Liver (tissue), 9 donors: Measurements from ENCODE around the gene KRT25. TPM values are rescaled to one million over a fixed set of nuclear protein-coding genes. Genes with fewer than 3 reads are reported as not detected.

Source experiments
- DNase-seq: peaks from one replicate; pipeline ENCODE4 v3.0.0-alpha.2; 2017; ENCODE audit warnings: low spot score
- H3K27ac ChIP-seq, 2 donors: one replicate each; pipeline ENCODE4 v1.7.0; 2013; ENCODE audit warnings: inconsistent platforms in 2 of 2, low read length in 2 of 2, control low read depth in 1 of 2, low read depth in 1 of 2, mild to moderate bottlenecking in 1 of 2
- H3K27me3 ChIP-seq, 4 donors: one replicate each; pipeline versions ENCODE4 v1.6.1 to v1.7.0; 2013; ENCODE audit warnings: low read length in 3 of 4, inconsistent platforms in 1 of 4, mild to moderate bottlenecking in 1 of 4, moderate library complexity in 1 of 4; ENCODE audit not compliant: control insufficient read depth in 4 of 4, insufficient read depth in 4 of 4
- H3K36me3 ChIP-seq, 4 donors: one replicate each; pipeline versions ENCODE4 v1.6.1 to v1.7.0; 2013; ENCODE audit warnings: low read length in 3 of 4, mild to moderate bottlenecking in 3 of 4, low read depth in 1 of 4, moderate library complexity in 1 of 4; ENCODE audit not compliant: control insufficient read depth in 4 of 4, insufficient read depth in 3 of 4
- H3K4me1 ChIP-seq, 4 donors: one replicate each; pipeline versions ENCODE4 v1.6.1 to v1.7.0; 2013; ENCODE audit warnings: low read length in 3 of 4, mild to moderate bottlenecking in 3 of 4, moderate library complexity in 1 of 4; ENCODE audit not compliant: control insufficient read depth in 4 of 4, insufficient read depth in 4 of 4
- H3K4me3 ChIP-seq, 3 donors: one replicate each; pipeline versions ENCODE4 v1.6.1 to v1.7.0; 2013; ENCODE audit warnings: low read length in 3 of 3, control low read depth in 1 of 3, low read depth in 1 of 3, mild to moderate bottlenecking in 1 of 3
- H3K9ac ChIP-seq, 2 donors: one replicate each; pipeline ENCODE4 v1.7.0; 2013; ENCODE audit warnings: low read length in 2 of 2, mild to moderate bottlenecking in 2 of 2, moderate library complexity in 2 of 2, control low read depth in 1 of 2, low read depth in 1 of 2
- H3K9me3 ChIP-seq, 4 donors: one replicate each; pipeline versions ENCODE4 v1.6.1 to v1.7.0; 2013; ENCODE audit warnings: low read length in 3 of 4; ENCODE audit not compliant: control insufficient read depth in 4 of 4
- ATF3 ChIP-seq: IDR thresholded peaks from 2 replicates; pipeline ENCODE4 v1.6.1; 2016; ENCODE audit warnings: antibody characterized with exemption
- FOXA1 ChIP-seq: IDR thresholded peaks from 2 replicates; pipeline ENCODE4 v1.6.1; 2016; ENCODE audit warnings: antibody characterized with exemption
- FOXA2 ChIP-seq: IDR thresholded peaks from 2 replicates; pipeline ENCODE4 v1.6.1; 2016; ENCODE audit warnings: antibody characterized with exemption
- GABPA ChIP-seq, 2 donors: IDR thresholded peaks in 1 of 2; conservative IDR thresholded peaks in 1 of 2; 2 replicates each; pipeline ENCODE4 v1.6.1; 2016; ENCODE audit warnings: antibody characterized with exemption in 2 of 2, mild to moderate bottlenecking in 1 of 2, moderate library complexity in 1 of 2
- HNF4A ChIP-seq, 2 donors: conservative IDR thresholded peaks; 2 replicates each; pipeline ENCODE4 v1.6.1; 2016; ENCODE audit warnings: antibody characterized with exemption in 2 of 2, mild to moderate bottlenecking in 2 of 2
- HNF4G ChIP-seq: IDR thresholded peaks from 2 replicates; pipeline ENCODE4 v1.6.1; 2016; ENCODE audit warnings: antibody characterized with exemption
- JUND ChIP-seq, 2 donors: IDR thresholded peaks; 2 replicates each; pipeline ENCODE4 v1.6.1; 2016; ENCODE audit warnings: antibody characterized with exemption in 2 of 2
- MAX ChIP-seq: IDR thresholded peaks from 2 replicates; pipeline ENCODE4 v1.6.1; 2016; ENCODE audit warnings: antibody characterized with exemption
- NR2F2 ChIP-seq: IDR thresholded peaks from 2 replicates; pipeline ENCODE4 v1.6.1; 2016; ENCODE audit warnings: antibody characterized with exemption
- RAD21 ChIP-seq, 2 donors: IDR thresholded peaks; 2 replicates each; pipeline ENCODE4 v1.6.1; 2016; ENCODE audit warnings: antibody characterized with exemption in 2 of 2, mild to moderate bottlenecking in 2 of 2
- RXRA ChIP-seq, 2 donors: IDR thresholded peaks; 2 replicates each; pipeline ENCODE4 v1.6.1; 2017 to 2018; ENCODE audit warnings: antibody characterized with exemption in 2 of 2, mild to moderate bottlenecking in 1 of 2
- TAF1 ChIP-seq: conservative IDR thresholded peaks from 2 replicates; pipeline ENCODE4 v1.6.1; 2016; ENCODE audit warnings: antibody characterized with exemption, mild to moderate bottlenecking
- YY1 ChIP-seq: IDR thresholded peaks from 2 replicates; pipeline ENCODE4 v1.6.1; 2016; ENCODE audit warnings: antibody characterized with exemption, mild to moderate bottlenecking
- WGBS: extraction: QIAGEN DNeasy Blood & Tissue Kit; methylation state at CpG from one replicate; pipeline ENCODE4 v1.1.7; 2013; 5-methylcytosine and 5-hydroxymethylcytosine counted together
- polyA plus RNA-seq, 2 donors: library from polyadenylated mRNA; stranded (reverse) in 1 of 2; unstranded in 1 of 2; fragments of 200-250 nt in 1 of 2; fragments of >200 nt in 1 of 2; fragmentation: Nextera tagmentation in 1 of 2; extraction: Ambion mirVana in 1 of 2; gene quantifications; one replicate each; pipeline versions ENCODE4 v1.2.1 to v1.2.3, GENCODE V29; 2013 to 2015
- total RNA-seq, 2 donors: library from RNA; depleted of rRNA; stranded (reverse); fragments of >200 nt; gene quantifications; one replicate each; pipeline ENCODE4 v1.2.3, GENCODE V29; 2014
- TF ChIP-seq, protein P1 (sequence below): IDR thresholded peaks from 2 replicates; pipeline ENCODE4 v1.6.1; 2016; ENCODE audit warnings: antibody characterized with exemption
- donor health status: healthy.
- donor health status: healthy.
- donor health status: healthy.
- donor health status: healthy.
- donor health status: healthy.

The KRT25 gene
- total and polyA plus RNA-seq, 4 donors, result not detected

DNA sequence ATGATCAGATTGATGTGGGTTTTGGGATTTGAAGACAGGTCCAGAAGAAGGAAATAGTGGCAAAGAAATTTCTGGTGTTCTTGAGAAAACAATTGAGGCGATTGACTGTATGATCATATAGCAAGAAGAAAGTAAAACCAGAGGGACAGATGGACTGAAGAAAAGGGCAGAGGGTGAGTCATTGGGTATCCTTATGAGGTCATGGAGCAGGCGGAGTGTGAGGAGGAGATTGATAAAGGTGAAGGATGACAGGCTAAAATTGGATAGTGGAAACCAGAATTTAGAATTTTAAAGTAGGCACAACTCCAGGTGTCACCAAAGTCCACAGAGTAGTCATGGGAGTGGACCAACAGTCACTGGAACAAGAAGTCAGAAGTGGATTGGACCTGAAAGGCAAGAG is 46.0 kb upstream of the KRT25 start:
- WGBS, result 62% methylated on average over 2 of the region's 2 CpGs
- Histone ChIP-seq H3K4me1 (peaks cover 0 to 6% (median 2%) of the 10 kb centered on the region in 4 donors), H3K27me3 (peaks cover 0 to 10% (median 1%) of the 10 kb centered on the region in 4 donors), H3K36me3 (no peaks in the 10 kb centered on the region), H3K27ac (no peak overlapping the region), H3K4me3 (no peak overlapping the region), H3K9ac (no peak overlapping the region), H3K9me3 (no peaks in the 10 kb centered on the region)
- DNase-seq, result no peak
- TF ChIP-seq RXRA (IDR thresholded peaks at IDR 0.05), result no peak
- TF ChIP-seq HNF4G, result no peak
- no peak for TF ChIP-seq FOXA2
- TF ChIP-seq MAX, result no peak
- no peak for TF ChIP-seq YY1
- TF ChIP-seq TAF1, result no peak
- TF ChIP-seq, protein P1, sequence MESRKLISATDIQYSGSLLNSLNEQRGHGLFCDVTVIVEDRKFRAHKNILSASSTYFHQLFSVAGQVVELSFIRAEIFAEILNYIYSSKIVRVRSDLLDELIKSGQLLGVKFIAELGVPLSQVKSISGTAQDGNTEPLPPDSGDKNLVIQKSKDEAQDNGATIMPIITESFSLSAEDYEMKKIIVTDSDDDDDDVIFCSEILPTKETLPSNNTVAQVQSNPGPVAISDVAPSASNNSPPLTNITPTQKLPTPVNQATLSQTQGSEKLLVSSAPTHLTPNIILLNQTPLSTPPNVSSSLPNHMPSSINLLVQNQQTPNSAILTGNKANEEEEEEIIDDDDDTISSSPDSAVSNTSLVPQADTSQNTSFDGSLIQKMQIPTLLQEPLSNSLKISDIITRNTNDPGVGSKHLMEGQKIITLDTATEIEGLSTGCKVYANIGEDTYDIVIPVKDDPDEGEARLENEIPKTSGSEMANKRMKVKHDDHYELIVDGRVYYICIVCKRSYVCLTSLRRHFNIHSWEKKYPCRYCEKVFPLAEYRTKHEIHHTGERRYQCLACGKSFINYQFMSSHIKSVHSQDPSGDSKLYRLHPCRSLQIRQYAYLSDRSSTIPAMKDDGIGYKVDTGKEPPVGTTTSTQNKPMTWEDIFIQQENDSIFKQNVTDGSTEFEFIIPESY, result no peak
- no peak for TF ChIP-seq HNF4A (conservative IDR thresholded peaks at IDR 0.05)
- no peak for TF ChIP-seq FOXA1
- no peak for TF ChIP-seq RAD21 (IDR thresholded peaks at IDR 0.05)

- Histone ChIP-seq H3K27ac (no peak overlapping the region), H3K4me3 (no peak overlapping the region), H3K9ac (no peak overlapping the region), H3K4me1 (peaks cover 0 to 6% (median 2%) of the 10 kb centered on the region in 4 donors), H3K9me3 (no peaks in the 10 kb centered on the region), H3K27me3 (peaks cover 0 to 10% (median 1%) of the 10 kb centered on the region in 4 donors), H3K36me3 (no peaks in the 10 kb centered on the region)
- TF ChIP-seq YY1 (no peak), MAX (no peak), HNF4A (conservative IDR thresholded peaks at IDR 0.05) (no peak), TAF1 (no peak), RAD21 (IDR thresholded peaks at IDR 0.05) (no peak), JUND (IDR thresholded peaks at IDR 0.05) (no peak)
- no peak for DNase-seq
- 63% methylated on average over 1 of the region's 1 CpG for WGBS
Observed at GRCh38 chr17:40800381-40800780, 45.2 kb upstream of the KRT25 start.

- H3K4me3 ChIP-seq, result no peak within 1 kb of the TSS
- H3K27ac ChIP-seq, result no peak within 1 kb of the TSS
- no peaks in the 10 kb centered on the region for H3K36me3 ChIP-seq
- DNase-seq, result no peak
- H3K9ac ChIP-seq, result no peak within 1 kb of the TSS
- H3K27me3 ChIP-seq, result peaks cover 0 to 10% (median 1%) of the 10 kb centered on the region in 4 donors
- no peaks in the 10 kb centered on the region for H3K9me3 ChIP-seq
- peaks cover 0 to 6% (median 2%) of the 10 kb centered on the region in 4 donors for H3K4me1 ChIP-seq
- no peak for TF ChIP-seq RXRA (IDR thresholded peaks at IDR 0.05)
- TF ChIP-seq JUND (IDR thresholded peaks at IDR 0.05), result no peak
- TF ChIP-seq HNF4A (conservative IDR thresholded peaks at IDR 0.05), result no peak
- no peak for TF ChIP-seq FOXA2
- TF ChIP-seq MAX, result no peak
- no peak for TF ChIP-seq TAF1
- TF ChIP-seq ATF3, result no peak
- TF ChIP-seq NR2F2, result no peak
- TF ChIP-seq GABPA (IDR thresholded peaks at IDR 0.05 in 1 of 2, conservative IDR thresholded peaks at IDR 0.05 in 1 of 2), result no peak
- WGBS, result 70% methylated on average over 3 of the region's 3 CpGs
Observed at GRCh38 chr17:40799859-40800258, 44.7 kb upstream of the KRT25 start, which contains the start of gene KRT28. KRT28 (minus strand) TSS chr17:40799959; CDS start chr17:40799893, 66 bp downstream.
